Loucy (cell line): Measurements from ENCODE around the gene TRMT61A.

ENCODE experiments used
- H2AFZ ChIP-seq: fragments of 200-600 bp; sonication (generic); 2 replicates; pipeline ENCODE4 v1.6.0; 2016; ENCODE audit warnings: antibody characterized with exemption, mild to moderate bottlenecking, low read length, moderate library complexity
- H3F3A ChIP-seq: fragments of 200-600 bp; 2 replicates; pipeline ENCODE4 v1.6.0; 2016; ENCODE audit warnings: antibody characterized with exemption, low read depth, mild to moderate bottlenecking
- H3K27me3 ChIP-seq: fragments of 200-600 bp; sonication (generic); 2 replicates; pipeline ENCODE4 v1.6.1; 2014; ENCODE audit warnings: low read length, mild to moderate bottlenecking; ENCODE audit not compliant: insufficient read depth, poor library complexity, severe bottlenecking
- H3K36me3 ChIP-seq: fragments of 200-600 bp; sonication (generic); 2 replicates; pipeline ENCODE4 v1.6.1; 2016; ENCODE audit warnings: low read length; ENCODE audit not compliant: insufficient read depth
- H3K4me1 ChIP-seq: fragments of 200-600 bp; sonication (generic); 2 replicates; pipeline ENCODE4 v1.5.1; 2014; ENCODE audit warnings: low read length, mild to moderate bottlenecking; ENCODE audit not compliant: insufficient read depth, poor library complexity, severe bottlenecking
- H3K4me2 ChIP-seq: fragments of 200-600 bp; sonication (generic); 2 replicates; pipeline ENCODE4 v1.6.0; 2014; ENCODE audit warnings: antibody characterized with exemption, low read length, low read depth, mild to moderate bottlenecking; ENCODE audit not compliant: poor library complexity, severe bottlenecking
- H3K4me3 ChIP-seq: fragments of 200-600 bp; sonication (generic); 2 replicates; pipeline ENCODE4 v1.5.1; 2014; ENCODE audit warnings: low read length, mild to moderate bottlenecking, mixed read lengths; ENCODE audit not compliant: poor library complexity, severe bottlenecking
- H3K79me2 ChIP-seq: fragments of 200-600 bp; sonication (generic); 2 replicates; pipeline ENCODE4 v1.6.1; 2014; ENCODE audit warnings: low read length; ENCODE audit not compliant: insufficient read depth
- H3K9ac ChIP-seq: fragments of 200-600 bp; sonication (generic); 2 replicates; pipeline ENCODE4 v1.6.0; 2014; ENCODE audit warnings: mild to moderate bottlenecking, low read depth, low read length, moderate library complexity; ENCODE audit not compliant: poor library complexity, severe bottlenecking
- H3K9me2 ChIP-seq: fragments of 200-600 bp; sonication (generic); replicated peaks from 2 replicates; pipeline ENCODE4 v1.6.1; 2016; ENCODE audit warnings: low read depth, low read length, mixed read lengths
- H3K9me3 ChIP-seq: fragments of 200-600 bp; sonication (generic); 2 replicates; pipeline ENCODE4 v1.6.1; 2014; ENCODE audit warnings: mild to moderate bottlenecking, antibody characterized with exemption, low read length, low read depth; ENCODE audit not compliant: insufficient read depth
- H4K20me1 ChIP-seq: fragments of 200-600 bp; sonication (generic); 2 replicates; pipeline ENCODE4 v1.6.0; 2014; ENCODE audit warnings: antibody characterized with exemption, low read length, mild to moderate bottlenecking; ENCODE audit not compliant: insufficient read depth, poor library complexity, severe bottlenecking
- CTCF ChIP-seq: fragments of 200-600 bp; sonication (generic); conservative IDR thresholded peaks from 2 replicates; pipeline ENCODE4 v1.5.1; 2014; ENCODE audit warnings: mild to moderate bottlenecking, antibody characterized with exemption, low read length
- EZH2phosphoT487 ChIP-seq: fragments of 200-600 bp; IDR thresholded peaks from 2 replicates; pipeline ENCODE4 v1.6.1; 2018; ENCODE audit warnings: antibody characterized with exemption, mild to moderate bottlenecking, moderate library complexity, borderline replicate concordance

TRMT61A gene

GRCh38 chr14:103519837-103520212, 9.2 kb upstream of the TRMT61A start:
- Histone ChIP-seq H3K36me3 (no peaks in the 10 kb centered on the region), H3K9ac (no peak overlapping the region), H3K79me2 (no peaks in the 10 kb centered on the region), H3K27me3 (no peaks in the 10 kb centered on the region), H3K9me3 (no peaks in the 10 kb centered on the region), H3K4me3 (no peak overlapping the region), H3K4me2 (no peak overlapping the region), H3K4me1 (peaks cover 4% of the 10 kb centered on the region), H2AFZ (no peak overlapping the region), H3K9me2 (no peaks in the 10 kb centered on the region), H4K20me1 (no peaks in the 10 kb centered on the region), H3F3A (no peaks in the 10 kb centered on the region)
- TF ChIP-seq CTCF (no peak), EZH2phosphoT487 (no peak)

GRCh38 chr14:103520269-103520656, 8.7 kb upstream of the TRMT61A start:
- Histone ChIP-seq H3K9me2 (no peaks in the 10 kb centered on the region), H3K9me3 (no peaks in the 10 kb centered on the region), H3K4me3 (peak overlapping the region; percentile 71), H3K4me1 (peaks cover 4% of the 10 kb centered on the region), H2AFZ (peak overlapping the region; percentile 97), H3K4me2 (peak overlapping the region; percentile 54), H4K20me1 (no peaks in the 10 kb centered on the region), H3K36me3 (no peaks in the 10 kb centered on the region), H3K9ac (peak overlapping the region; percentile 58), H3F3A (no peaks in the 10 kb centered on the region), H3K79me2 (no peaks in the 10 kb centered on the region), H3K27me3 (no peaks in the 10 kb centered on the region)
- no peak for TF ChIP-seq EZH2phosphoT487

- no peaks in the 10 kb centered on the region for H3F3A ChIP-seq
- H3K9me3 ChIP-seq = no peaks in the 10 kb centered on the region
- no peaks in the 10 kb centered on the region for H3K27me3 ChIP-seq
- H3K4me1 ChIP-seq = peaks cover 4% of the 10 kb centered on the region
- peak overlapping the region; percentile 58 for H3K9ac ChIP-seq
- peak overlapping the region; percentile 71 for H3K4me3 ChIP-seq
- H3K4me2 ChIP-seq = peak overlapping the region; percentile 54
- peak overlapping the region; percentile 97 for H2AFZ ChIP-seq
- TF ChIP-seq CTCF (peak; percentile 58), EZH2phosphoT487 (no peak)
- H3K79me2 ChIP-seq = no peaks in the 10 kb centered on the region
- no peaks in the 10 kb centered on the region for H4K20me1 ChIP-seq
- no peaks in the 10 kb centered on the region for H3K36me3 ChIP-seq
- no peaks in the 10 kb centered on the region for H3K9me2 ChIP-seq
These were observed 8.1 kb upstream of the TRMT61A start for GRCh38 chr14:103520657-103521437.
